Right renal cortex interstitium (tissue), 3 donors: ENCODE data around the gene XXYLT1. TPM values are rescaled to one million over a fixed set of nuclear protein-coding genes. Genes with fewer than 3 reads are reported as not detected.
"Not testable (repeated sequence)": the region's sequence is repeated elsewhere in the genome, so short reads cannot be mapped to it uniquely, and the experiment has no call there.

Experiments
- DNase-seq, 3 donors: peaks; one replicate each; pipeline ENCODE4 v3.0.0-alpha.2; 2013; ENCODE audit warnings: low read depth in 3 of 3, low spot score in 2 of 3
- polyA plus RNA-seq, 3 donors: library from polyadenylated mRNA; unstranded; fragments of 120-200 nt; gene quantifications; one replicate each; pipeline ENCODE4 v1.2.1, GENCODE V29; 2013; ENCODE audit not compliant: insufficient read length in 3 of 3

Gene XXYLT1
- polyA plus RNA-seq, 3 donors = 29.7 to 32.4 (median 30.3) TPM

- not testable (repeated sequence) for DNase-seq
Measured at GRCh38 chr3:195037586-195037985, 233.4 kb downstream of the XXYLT1 start.

- no peak for DNase-seq
Measured at GRCh38 chr3:195036974-195037373, 234.0 kb downstream of the XXYLT1 start.

GRCh38 chr3:195036574-195036973 is 234.4 kb downstream of the XXYLT1 start:
- DNase-seq = no peak

- DNase-seq = no peak
Measured at GRCh38 chr3:195036203-195036505, 234.8 kb downstream of the XXYLT1 start.

- DNase-seq = no peak
Measured at GRCh38 chr3:195035345-195036202, 235.4 kb downstream of the XXYLT1 start.

GRCh38 chr3:195034541-195034940 is 236.4 kb downstream of the XXYLT1 start:
- DNase-seq = no peak

- DNase-seq = no peak
Measured at GRCh38 chr3:195034101-195034500, 236.9 kb downstream of the XXYLT1 start.

- DNase-seq = no peak
Measured at GRCh38 chr3:195033531-195034091, 237.3 kb downstream of the XXYLT1 start.

GRCh38 chr3:195032955-195033354 is 238.0 kb downstream of the XXYLT1 start:
- no peak for DNase-seq

- DNase-seq = no peak
Measured at GRCh38 chr3:195032106-195032759, 238.7 kb downstream of the XXYLT1 start.

- DNase-seq = no peak
Measured at GRCh38 chr3:195031574-195032003, 239.4 kb downstream of the XXYLT1 start.

- no peak for DNase-seq
Measured at GRCh38 chr3:195030791-195031321, 240.1 kb downstream of the XXYLT1 start.

GRCh38 chr3:195028877-195029606 is 241.9 kb downstream of the XXYLT1 start:
- DNase-seq = no peak

GRCh38 chr3:195025884-195026200 is 245.1 kb downstream of the XXYLT1 start:
- DNase-seq = no peak

GRCh38 chr3:195025056-195025883 is 245.7 kb downstream of the XXYLT1 start:
- DNase-seq = no peak

- DNase-seq = no peak
Measured at GRCh38 chr3:195023989-195024388, 247.0 kb downstream of the XXYLT1 start.

- no peak for DNase-seq
Measured at GRCh38 chr3:195023576-195023975, 247.4 kb downstream of the XXYLT1 start.

- no peak for DNase-seq
Measured at GRCh38 chr3:195021692-195022091, 249.3 kb downstream of the XXYLT1 start.

GRCh38 chr3:195020921-195021320 is 250.0 kb downstream of the XXYLT1 start:
- no peak for DNase-seq

- no peak for DNase-seq
Measured at GRCh38 chr3:195020185-195020584, 250.8 kb downstream of the XXYLT1 start.
